Forelimb muscle (tissue), 1 donor: ENCODE data around the gene FBRS. TPM values are rescaled to one million over a fixed set of nuclear protein-coding genes. Genes with fewer than 3 reads are reported as not detected.
"Not testable (repeated sequence)": the region's sequence is repeated elsewhere in the genome, so short reads cannot be mapped to it uniquely, and the experiment has no call there.

ENCODE experiments used
- DNase-seq: peaks from one replicate; pipeline ENCODE4 v3.0.0-alpha.2; 2013; ENCODE audit warnings: low read depth
- polyA plus RNA-seq: library from polyadenylated mRNA; unstranded; fragments of 120-200 nt; gene quantifications from one replicate; pipeline ENCODE4 v1.2.1, GENCODE V29; 2013; ENCODE audit not compliant: insufficient read length

FBRS gene
- polyA plus RNA-seq, 1 donor, result 33.8 TPM

DNA sequence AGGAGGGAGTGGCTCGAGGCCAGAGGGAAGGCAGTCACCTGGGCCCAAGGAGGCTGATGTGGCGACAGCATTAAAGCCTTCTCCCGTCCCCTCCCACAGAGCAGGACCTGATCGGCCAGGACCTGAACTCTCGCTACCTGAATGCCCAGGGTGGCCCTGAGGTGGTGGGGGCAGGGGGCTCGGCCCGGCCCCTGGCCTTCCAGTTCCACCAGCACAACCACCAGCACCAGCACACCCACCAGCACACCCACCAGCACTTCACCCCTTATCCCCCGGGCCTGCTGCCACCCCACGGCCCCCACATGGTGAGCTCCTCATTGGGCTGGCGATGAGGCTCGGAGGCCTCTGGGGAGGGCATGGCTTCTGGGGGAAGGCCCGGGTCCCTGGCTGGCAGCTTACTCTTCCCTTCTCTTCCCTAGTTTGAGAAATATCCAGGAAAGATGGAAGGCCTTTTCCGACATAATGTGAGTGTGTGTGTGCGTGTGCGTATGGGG lies 6.4 kb downstream of the FBRS start:
- DNase-seq, result no peak

DNA sequence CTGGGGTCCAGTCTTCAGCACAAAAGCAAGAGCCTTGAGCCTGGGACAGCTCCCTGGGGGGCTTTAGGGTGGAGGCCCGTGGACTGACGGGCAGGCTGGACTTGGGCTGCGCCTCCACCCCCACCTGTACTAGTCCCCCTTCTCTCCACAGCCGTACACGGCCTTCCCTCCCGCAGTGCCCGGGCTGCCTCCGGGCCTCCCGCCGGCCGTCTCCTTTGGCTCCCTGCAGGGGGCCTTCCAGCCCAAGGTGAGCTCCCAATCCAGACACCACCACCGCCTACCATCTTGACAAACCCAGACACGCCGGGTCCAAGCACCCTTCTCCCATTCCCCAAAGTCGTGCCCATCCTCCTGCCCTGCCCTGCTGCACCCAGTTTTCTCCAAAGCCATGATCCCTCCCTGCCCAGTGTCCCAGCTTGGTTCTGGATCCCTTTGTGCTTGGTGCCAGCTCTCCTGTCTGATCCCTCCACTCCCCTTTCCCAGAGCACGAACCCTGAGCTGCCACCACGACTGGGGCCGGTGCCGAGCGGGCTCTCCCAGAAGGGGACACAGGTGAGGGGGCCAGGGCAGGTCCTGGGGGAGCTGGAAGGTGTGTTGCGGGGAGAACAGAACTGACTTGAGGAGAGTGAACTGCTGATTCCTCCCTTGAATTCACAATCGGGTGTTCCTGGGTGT lies 7.1 kb downstream of the FBRS start:
- DNase-seq, result no peak

DNA sequence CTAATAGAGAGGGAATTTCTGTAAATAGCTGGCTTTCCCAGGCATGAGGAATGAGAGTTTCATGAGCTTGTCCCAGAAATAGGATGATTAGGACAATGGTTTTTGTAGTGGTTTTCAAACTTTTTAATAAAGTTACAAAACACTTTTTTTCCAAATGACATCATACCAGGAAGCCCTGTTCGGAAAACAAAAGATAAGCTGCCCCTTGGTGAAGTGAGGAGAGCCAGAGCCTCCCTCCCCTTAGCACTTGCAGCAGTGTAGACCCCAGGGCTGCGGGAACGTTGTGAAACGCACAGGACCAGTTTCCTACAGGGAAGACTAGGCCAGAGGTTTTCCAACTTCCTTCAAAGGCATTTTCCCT lies 7.6 kb downstream of the FBRS start:
- DNase-seq, result no peak

GRCh38 chr16:30666681-30667080 lies 8.4 kb downstream of the FBRS start:
- DNase-seq, result no peak

- no peak for DNase-seq
Observed at GRCh38 chr16:30667361-30667905, 9.2 kb downstream of the FBRS start.

GRCh38 chr16:30668393-30668792 lies 10.2 kb downstream of the FBRS start:
- no peak for DNase-seq

DNA sequence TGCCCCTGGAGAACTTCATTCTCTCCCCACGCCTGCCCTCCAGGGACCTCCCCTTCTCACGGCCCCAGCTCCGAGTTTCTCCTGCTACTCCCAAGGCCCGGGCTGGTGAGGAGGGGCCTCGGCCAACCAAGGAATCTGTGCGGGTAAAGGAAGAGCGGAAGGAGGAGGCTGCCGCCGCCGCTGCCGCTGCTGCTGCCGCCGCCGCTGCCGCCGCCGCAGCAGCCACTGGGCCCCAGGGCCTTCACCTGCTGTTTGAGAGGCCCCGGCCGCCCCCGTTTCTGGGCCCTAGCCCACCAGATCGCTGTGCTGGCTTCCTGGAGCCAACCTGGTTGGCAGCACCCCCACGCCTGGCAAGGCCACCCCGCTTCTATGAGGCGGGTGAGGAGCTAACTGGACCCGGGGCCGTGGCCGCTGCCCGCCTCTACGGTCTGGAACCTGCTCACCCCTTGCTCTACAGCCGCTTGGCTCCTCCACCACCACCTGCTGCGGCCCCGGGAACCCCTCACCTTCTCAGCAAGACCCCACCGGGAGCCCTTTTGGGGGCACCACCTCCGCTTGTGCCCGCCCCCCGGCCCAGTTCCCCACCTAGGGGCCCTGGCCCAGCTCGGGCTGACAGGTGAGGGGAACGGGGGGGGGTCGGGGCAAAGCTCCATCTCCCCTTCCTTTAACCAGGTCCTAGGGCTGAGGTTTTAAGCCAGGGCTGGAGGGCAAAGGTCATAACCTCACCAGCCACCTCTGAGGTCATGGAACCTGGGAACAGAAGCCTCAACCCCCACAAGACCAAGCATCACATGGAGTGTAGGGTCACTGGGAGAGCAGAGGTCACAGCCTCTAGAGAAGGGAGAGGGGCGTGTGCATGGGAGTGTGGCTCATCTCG lies 11.0 kb downstream of the FBRS start:
- no peak for DNase-seq

DNA sequence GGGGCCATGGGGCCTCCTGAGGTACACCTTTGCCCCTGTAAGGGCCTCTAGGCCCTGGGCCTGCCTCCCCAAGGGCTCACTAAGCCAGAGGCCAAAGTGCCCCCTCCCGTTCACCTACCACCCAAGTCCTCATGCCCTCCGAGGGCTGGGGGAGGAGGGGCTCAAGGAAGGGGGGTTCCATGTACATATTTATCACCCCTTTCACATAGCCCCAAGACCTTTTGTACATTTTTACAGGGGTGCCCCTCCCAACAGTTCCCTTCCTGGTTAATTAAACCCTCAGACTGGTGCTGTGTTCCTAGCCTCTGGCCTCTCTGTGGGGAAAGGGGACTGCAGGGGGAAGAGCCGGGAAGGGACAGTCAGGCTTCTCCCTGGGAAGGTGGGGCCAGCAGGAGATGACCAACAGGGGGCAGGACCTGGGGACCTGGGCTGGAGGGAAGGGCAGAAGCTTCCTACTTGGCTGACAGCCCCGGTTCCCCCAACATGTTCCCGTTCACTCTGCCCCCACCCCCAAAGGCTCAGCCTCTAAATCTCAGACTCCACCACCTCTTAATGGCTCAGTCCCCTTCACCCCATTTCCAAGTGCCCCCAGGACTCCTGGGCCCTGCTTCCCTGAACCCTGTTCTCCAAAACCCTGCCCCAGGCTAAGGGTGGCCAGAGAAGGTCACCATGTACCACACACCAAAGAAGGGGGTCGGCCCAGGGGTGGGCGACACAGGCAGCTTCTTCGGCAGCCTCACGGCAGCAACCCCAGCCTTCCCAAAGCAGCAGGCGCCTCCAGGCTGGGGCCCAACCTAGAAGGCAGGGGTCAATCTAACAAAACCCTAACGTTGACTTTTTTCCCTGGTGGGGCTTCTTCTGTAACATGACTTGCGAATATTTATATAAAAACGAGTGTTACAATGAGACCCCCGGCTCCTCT lies 11.9 kb downstream of the FBRS start:
- no peak for DNase-seq

- no peak for DNase-seq
Observed at GRCh38 chr16:30675143-30675542, 16.9 kb downstream of the FBRS start.

DNA sequence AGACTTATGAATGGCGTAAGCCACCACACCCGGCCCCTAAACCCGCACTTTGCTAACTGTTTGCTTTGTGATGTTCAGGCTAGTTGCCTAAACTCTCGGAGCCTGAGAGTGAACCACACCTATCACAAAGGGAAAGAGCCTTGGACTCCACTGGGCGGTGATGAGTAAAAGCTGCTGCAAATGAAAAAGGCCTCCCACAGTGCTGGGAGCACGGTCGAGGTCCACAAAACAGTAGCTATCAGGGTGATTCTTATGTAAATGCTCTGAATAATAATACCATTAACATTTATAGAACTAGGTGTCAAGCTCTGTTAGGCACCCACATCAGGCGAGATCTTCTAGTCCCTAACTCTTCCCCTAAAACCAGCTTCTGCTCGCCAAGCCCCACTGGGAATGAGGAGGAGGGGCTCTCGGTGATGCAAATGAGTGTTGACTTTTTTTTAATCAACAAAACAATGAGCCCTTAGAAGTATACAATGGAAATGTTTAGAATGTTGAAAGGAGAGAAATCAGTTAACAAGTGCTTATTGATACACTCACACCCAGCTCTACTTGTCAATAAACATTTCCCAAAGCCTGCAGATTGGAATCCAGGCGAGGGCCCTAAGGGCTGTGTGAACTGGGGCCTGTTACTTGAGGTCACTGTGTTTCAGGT lies 19.8 kb downstream of the FBRS start:
- no peak for DNase-seq

GRCh38 chr16:30678586-30678970 lies 20.3 kb downstream of the FBRS start:
- DNase-seq, result no peak

DNA sequence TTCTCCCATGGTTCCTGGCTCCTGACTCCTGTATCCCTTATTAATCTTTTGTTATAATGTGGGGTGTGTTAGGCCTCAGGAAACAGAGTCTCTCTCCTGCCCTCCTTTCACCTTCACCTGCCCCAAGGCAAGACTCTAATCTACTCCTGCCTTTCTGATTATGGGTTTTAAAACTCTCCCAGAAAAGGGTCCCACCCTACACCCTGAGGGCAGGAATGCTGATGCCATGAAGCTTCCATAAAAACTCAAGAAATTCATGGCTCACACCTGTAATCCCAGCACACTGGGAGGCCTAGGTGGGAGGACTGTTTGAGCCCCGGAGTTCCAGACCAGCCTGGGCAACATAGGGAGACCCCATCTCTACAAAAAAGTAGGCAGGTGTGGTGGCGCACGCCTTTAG lies 22.1 kb downstream of the FBRS start:
- no peak for DNase-seq

GRCh38 chr16:30688701-30689100 lies 30.5 kb downstream of the FBRS start:
- no peak for DNase-seq

DNA sequence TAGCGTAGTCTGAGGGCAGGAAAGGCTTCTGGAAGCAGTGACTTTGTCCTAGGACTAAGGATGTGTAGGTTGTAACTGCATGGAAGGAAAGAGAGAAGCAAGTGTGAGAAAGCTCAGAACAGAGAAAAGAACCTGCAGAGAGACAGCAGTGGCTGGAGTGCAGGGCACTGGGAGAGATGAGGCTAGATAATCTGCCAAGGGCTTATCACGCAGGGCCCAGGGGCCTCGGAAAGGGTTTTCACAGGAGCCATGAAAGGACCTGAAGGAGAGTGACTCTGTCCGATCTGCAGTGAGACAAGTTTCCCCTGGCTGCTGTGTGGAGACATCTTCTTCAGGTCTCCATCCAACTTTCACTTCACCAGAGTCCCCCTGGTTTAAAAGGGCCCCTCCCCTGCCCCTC lies 33.7 kb downstream of the FBRS start:
- no peak for DNase-seq

DNA sequence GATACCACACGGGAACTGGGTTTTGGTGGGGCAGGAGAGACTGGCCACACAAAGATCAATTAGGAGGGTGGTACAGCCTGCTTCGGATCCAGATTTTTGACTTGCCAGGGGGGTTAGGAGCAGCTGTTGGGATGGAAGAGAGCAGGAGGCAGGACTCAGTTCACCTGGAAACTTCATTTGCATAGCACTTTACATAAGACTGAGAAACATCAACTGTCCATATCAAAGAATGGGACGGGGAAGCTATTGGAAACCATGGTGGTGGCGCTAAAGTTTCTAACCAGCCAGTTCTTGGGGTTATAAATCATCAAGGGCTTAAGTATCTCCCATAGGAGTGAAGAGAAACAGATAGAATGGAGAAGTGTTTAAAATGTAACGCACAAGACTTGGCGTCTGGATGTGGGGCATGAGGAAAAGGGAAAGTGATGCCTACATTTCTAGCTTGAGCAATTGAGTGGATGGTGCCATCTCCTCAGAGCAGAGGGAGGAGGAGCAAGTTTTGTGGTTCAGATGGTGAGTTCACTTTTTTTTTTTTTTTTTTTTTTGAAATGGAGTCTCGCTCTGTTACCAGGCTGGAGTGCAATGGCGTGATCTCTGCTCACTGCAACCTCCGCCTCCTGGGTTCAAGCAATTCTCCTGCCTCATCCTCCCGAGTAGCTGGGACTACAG lies 34.3 kb downstream of the FBRS start:
- no peak for DNase-seq

GRCh38 chr16:30694926-30695693 lies 36.9 kb downstream of the FBRS start:
- no peak for DNase-seq

GRCh38 chr16:30696646-30697045 lies 38.4 kb downstream of the FBRS start:
- DNase-seq, result not testable (repeated sequence)

- DNase-seq, result no peak
Observed at GRCh38 chr16:30697264-30698138, 39.3 kb downstream of the FBRS start.
